ENCODE measurements around the gene KRTAP4-2. TPM values are rescaled to one million over a fixed set of nuclear protein-coding genes. Genes with fewer than 3 reads are reported as not detected.
"Not testable (repeated sequence)": the region's sequence is repeated elsewhere in the genome, so short reads cannot be mapped to it uniquely, and the experiment has no call there.

KRTAP4-2 gene
- total RNA-seq, 1 donor from 2014 or later = not detected

DNA sequence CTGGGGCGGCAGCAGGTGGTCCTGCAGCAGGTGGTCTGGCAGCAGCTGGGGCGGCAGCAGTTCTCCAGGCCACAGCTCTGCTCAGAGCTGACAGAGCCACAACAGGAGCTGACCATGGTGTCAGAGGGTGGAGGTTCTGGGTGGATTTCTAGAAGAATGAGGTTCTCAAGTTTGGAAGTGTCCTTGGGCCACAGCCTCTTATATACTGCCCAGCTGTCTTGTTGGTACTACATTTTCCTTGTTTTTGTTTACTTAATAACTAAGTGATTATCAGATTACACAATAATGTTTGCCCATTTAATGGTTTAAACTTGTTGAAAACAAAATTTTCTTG lies 28.4 kb downstream of the KRTAP4-2 start, which contains the start of gene KRTAP4-5:
TSS of gene KRTAP4-5 (minus strand) at position 174 of the 334 bp plus-strand sequence. CDS start at position 116, 58 bp downstream.
- H3K36me3 Mint-ChIP-seq (ENCODE audit: low read depth) = no peaks in the 10 kb centered on the region
- DNase-seq (ENCODE audit: low spot score) = no peak
- H3K9me3 Mint-ChIP-seq = no peaks in the 10 kb centered on the region
- no peak within 1 kb of the TSS for H3K27ac Mint-ChIP-seq
- H3K27me3 Mint-ChIP-seq (ENCODE audit: insufficient read depth) = peaks cover 6% of the 10 kb centered on the region
- H3K4me3 Mint-ChIP-seq = no peak within 1 kb of the TSS
- intact Hi-C loops (cut with micrococcal nuclease) = no loop called here
- H3K4me1 Mint-ChIP-seq (ENCODE audit: low read depth) = no peaks in the 10 kb centered on the region

DNA sequence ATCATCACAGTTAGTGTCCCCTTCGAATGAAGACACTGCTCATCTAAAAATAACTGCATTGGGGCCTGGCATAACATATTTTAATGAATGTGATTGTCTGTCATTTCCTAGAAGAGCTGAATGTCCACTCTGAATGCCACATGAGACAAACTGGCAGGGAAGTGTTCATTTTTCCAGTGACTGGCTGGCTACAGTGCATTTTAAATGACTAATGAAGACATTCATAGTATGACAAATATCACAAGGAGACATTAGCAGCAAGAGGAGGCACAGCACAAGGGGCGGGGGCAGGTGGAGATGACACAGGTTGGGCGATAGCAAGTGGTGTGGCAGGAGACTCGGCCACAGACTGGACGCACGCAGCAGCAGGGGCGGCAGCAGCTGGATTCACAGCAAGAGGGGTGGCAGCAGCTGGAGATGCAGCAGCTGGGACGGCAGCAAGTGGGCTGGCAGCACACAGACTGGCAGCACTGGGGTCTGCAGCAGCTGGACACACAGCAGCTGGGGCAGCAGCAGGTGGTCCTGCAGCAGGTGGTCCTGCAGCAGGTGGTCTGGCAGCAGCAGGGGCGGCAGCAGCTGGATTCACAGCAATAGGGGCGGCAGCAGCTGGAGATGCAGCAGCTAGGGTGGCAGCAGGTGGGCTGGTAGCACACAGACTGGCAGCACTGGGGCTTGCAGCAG lies 28.9 kb downstream of the KRTAP4-2 start:
- H3K27me3 Mint-ChIP-seq (ENCODE audit: insufficient read depth); DNase-seq (ENCODE audit: low spot score); H3K27ac Mint-ChIP-seq; intact Hi-C loops (cut with micrococcal nuclease); H3K9me3 Mint-ChIP-seq; H3K4me3 Mint-ChIP-seq; H3K36me3 Mint-ChIP-seq (ENCODE audit: low read depth); H3K4me1 Mint-ChIP-seq (ENCODE audit: low read depth): not testable (repeated sequence)

DNA sequence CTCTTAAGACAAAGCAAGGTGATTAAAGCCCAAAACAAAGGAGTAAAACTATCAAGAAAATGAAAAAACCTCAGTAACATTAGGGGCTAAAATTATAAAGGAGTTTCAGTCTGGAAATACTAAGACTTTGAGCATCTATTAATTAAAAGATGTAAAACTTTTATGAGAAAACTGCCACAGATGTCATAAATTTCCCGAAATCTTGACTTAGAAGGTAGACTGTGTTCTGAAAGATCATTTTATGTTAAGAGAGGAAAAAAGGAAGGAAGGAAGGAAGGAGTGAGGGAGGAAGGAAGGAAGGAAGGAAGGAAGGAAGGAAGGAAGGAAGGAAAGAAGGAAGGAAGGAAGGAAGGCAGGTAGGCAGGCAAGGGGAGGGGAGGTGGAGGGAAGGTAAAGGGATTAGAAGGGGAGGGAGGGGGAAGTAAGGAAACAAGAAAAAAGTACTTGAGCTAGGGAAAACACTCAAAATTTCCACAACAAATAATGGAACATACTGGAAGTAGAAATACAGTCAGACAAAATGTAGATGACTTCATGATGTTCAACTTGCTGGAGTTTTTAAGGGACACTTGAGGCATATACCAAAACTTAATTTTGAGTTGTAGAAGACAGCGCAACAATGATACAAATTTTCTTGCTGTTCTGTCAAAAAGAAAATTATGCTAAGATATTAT lies 30.4 kb downstream of the KRTAP4-2 start:
- Mint-ChIP-seq H3K27ac (no peak overlapping the region), H3K4me1 (ENCODE audit: low read depth) (no peaks in the 10 kb centered on the region), H3K4me3 (no peak overlapping the region), H3K27me3 (ENCODE audit: insufficient read depth) (peaks cover 3% of the 10 kb centered on the region), H3K36me3 (ENCODE audit: low read depth) (no peaks in the 10 kb centered on the region), H3K9me3 (peaks cover 14% of the 10 kb centered on the region)
- intact Hi-C loops (cut with micrococcal nuclease) = no loop called here
- no peak for DNase-seq (ENCODE audit: low spot score)

DNA sequence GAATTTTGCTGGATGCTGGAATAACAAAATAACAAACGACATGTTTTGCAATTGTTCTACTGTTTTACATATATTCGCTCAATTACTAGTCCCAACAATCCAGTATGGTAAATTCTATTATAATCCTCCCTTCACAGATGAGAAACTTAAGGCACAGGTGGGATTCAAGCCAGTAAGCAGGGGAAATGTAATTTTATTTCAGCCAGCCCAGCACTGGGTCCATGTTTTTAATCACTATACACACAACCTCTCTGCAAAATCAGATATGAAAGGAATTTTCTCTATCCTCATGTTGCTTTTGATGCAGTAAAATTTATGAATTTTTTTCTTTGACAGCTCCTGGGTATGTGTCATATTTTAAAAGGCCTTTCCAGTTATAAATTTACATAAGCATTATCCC lies 32.8 kb downstream of the KRTAP4-2 start:
- no peak overlapping the region for H3K4me3 Mint-ChIP-seq
- no peaks in the 10 kb centered on the region for H3K36me3 Mint-ChIP-seq (ENCODE audit: low read depth)
- no peaks in the 10 kb centered on the region for H3K4me1 Mint-ChIP-seq (ENCODE audit: low read depth)
- intact Hi-C loops (cut with micrococcal nuclease) = no loop called here
- peaks cover 27% of the 10 kb centered on the region for H3K9me3 Mint-ChIP-seq
- H3K27me3 Mint-ChIP-seq (ENCODE audit: insufficient read depth) = peaks cover 3% of the 10 kb centered on the region
- no peak overlapping the region for H3K27ac Mint-ChIP-seq
- DNase-seq (ENCODE audit: low spot score) = no peak

DNA sequence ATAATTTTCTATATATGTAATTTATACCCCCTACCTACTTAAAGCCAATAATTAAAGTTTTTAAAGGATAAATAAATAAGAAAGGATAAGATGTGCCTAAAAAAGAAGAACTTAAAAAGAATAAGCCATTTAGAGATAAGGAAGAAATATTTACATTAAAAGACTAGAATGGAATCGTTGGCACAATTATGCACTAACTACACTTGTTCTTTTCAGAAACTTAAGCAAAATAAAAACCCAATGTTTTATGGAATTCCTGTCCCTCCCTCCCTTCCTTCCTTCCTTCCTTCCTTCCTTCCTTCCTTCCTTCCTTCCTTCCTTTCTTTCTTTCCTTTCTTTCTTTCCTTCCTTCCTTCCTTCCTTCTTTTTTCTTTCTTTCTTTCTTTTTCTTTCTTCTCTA lies 33.2 kb downstream of the KRTAP4-2 start:
- Mint-ChIP-seq H3K36me3 (ENCODE audit: low read depth) (no peaks in the 10 kb centered on the region), H3K4me1 (ENCODE audit: low read depth) (no peaks in the 10 kb centered on the region), H3K27me3 (ENCODE audit: insufficient read depth) (peaks cover 3% of the 10 kb centered on the region), H3K9me3 (peaks cover 27% of the 10 kb centered on the region), H3K27ac (no peak overlapping the region), H3K4me3 (no peak overlapping the region)
- DNase-seq (ENCODE audit: low spot score) = no peak
- intact Hi-C loops (cut with micrococcal nuclease) = no loop called here

DNA sequence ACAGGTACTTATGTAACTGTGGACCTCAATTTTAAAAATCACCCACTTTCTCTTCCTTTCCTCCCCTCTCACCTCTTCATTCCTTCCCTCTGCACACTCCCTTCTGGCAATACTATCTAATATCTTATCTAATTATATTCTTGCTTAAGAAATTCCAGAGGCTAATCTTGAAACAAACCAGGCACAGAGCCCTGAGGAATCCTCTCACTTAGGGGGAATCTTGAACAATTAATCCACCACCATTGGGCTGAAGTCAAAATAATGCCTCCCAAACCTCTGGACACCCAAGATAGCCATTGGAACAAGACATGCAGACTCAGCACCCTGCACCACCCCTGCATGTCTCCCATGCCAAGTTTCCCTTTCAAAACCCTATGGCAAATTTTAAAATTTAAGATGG lies 36.7 kb downstream of the KRTAP4-2 start:
- no peak for DNase-seq (ENCODE audit: low spot score)
- H3K27ac Mint-ChIP-seq = no peak overlapping the region
- H3K9me3 Mint-ChIP-seq = peaks cover 31% of the 10 kb centered on the region
- H3K4me3 Mint-ChIP-seq = no peak overlapping the region
- intact Hi-C loops (cut with micrococcal nuclease) = no loop called here
- H3K36me3 Mint-ChIP-seq (ENCODE audit: low read depth) = no peaks in the 10 kb centered on the region
- H3K27me3 Mint-ChIP-seq (ENCODE audit: insufficient read depth) = peaks cover 1% of the 10 kb centered on the region
- H3K4me1 Mint-ChIP-seq (ENCODE audit: low read depth) = no peaks in the 10 kb centered on the region

DNA sequence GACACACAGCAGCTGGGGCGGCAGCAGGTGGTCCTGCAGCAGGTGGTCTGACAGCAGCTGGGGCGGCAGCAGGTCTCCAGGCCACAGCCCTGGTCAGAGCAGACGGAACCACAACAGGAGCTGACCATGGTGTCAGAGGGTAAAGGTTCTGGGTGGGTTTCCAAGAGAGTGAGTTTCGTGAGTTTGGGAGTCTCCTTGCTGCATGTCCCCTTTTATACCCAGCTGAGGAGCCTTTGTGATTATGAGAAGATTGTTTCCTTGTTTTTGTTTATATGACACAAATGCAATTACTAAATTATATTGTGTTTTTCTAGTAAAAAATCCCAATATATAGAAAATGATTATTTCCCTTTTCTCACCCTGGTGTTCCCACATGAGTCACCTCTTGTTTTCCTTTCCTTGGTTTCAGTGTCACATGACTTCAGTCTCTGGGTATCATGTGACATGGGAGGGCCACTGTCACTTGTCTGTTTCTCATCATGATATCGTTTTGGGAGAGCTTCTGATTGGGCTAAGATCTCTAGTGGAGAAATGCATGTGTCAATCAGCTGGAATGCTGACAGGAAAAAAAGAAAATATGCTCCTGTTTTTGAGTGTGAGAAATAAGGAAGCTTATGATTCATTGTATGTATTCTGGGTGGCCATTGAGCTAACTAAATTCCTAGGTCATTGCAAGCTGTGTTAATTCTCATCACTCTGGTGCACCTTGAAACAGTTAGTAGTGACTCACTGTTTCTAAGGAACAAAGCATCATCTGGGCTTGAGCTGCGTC lies 37.5 kb downstream of the KRTAP4-2 start, which contains the start of gene KRTAP4-6:
TSS of gene KRTAP4-6 (minus strand) at position 185 of the 772 bp plus-strand sequence. CDS start at position 128, 57 bp downstream.
- no peaks in the 10 kb centered on the region for H3K4me1 Mint-ChIP-seq (ENCODE audit: low read depth)
- H3K9me3 Mint-ChIP-seq = peaks cover 31% of the 10 kb centered on the region

DNA sequence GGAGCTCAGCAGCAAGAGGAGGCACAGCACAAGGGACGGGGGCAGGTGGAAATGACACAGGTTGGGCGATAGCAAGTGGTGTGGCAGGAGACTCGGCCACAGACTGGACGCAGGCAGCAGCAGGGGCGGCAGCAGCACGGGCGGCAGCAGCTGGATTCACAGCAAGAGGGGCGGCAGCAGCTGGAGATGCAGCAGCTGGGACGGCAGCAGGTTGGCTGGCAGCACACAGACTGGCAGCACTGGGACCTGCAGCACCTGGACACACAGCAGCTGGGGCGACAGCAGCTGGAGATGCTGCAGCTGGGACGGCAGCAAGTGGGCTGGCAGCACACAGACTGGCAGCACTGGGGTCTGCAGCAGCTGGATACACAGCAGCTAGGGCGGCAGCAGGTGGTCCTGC lies 38.2 kb downstream of the KRTAP4-2 start:
- peaks cover 31% of the 10 kb centered on the region for H3K9me3 Mint-ChIP-seq
- H3K4me1 Mint-ChIP-seq (ENCODE audit: low read depth); H3K27ac Mint-ChIP-seq; intact Hi-C loops (cut with micrococcal nuclease); H3K27me3 Mint-ChIP-seq (ENCODE audit: insufficient read depth); H3K36me3 Mint-ChIP-seq (ENCODE audit: low read depth); H3K4me3 Mint-ChIP-seq; DNase-seq (ENCODE audit: low spot score): not testable (repeated sequence)

More for the DNA sequence above, 37.5 kb downstream of the KRTAP4-2 start, which contains the start of gene KRTAP4-6:
- no peak for DNase-seq (ENCODE audit: low spot score)
- H3K36me3 Mint-ChIP-seq (ENCODE audit: low read depth) = no peaks in the 10 kb centered on the region
- H3K4me3 Mint-ChIP-seq = no peak within 1 kb of the TSS
- intact Hi-C loops (cut with micrococcal nuclease) = no loop called here
- H3K27ac Mint-ChIP-seq = no peak within 1 kb of the TSS
- H3K27me3 Mint-ChIP-seq (ENCODE audit: insufficient read depth) = peaks cover 1% of the 10 kb centered on the region

DNA sequence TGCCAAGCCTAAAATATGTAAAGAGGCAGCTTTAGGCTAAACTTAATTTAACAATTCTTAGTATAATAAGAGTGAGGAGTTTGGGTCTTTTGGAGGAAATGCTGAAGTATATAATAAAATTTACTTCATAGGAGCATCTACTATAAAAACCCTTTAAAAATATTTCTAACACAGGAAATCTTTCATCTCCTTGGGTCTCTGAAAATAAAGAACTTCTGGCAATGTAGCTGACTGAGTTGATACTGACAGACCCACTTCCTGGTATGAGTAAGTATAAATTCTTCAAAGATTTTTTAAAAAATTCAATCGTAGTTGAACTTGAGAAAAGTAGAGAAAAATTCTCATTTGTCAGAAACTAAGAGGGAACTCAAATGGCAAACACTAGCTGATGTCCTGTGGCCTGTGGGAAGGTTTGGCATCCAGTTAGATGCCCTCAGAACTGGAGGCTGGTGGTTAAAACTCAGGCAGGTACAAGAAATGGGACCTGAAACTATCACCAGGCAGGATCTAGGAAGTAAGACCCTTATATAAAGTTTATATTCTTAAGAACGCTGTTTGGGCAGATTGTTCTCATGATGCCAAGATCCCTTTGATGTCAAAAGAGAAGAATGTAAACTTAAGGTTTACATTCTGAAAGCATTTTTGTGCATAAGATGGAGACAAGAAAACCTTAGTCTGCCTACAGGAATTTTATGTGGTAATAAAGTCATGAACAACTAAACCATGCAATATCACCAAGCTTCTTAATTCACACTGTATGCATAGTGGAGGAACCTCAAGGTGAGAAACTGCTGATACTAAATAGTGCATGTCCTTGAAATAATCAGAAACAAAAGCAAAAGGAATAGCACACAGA lies 43.9 kb downstream of the KRTAP4-2 start:
- no peaks in the 10 kb centered on the region for H3K36me3 Mint-ChIP-seq (ENCODE audit: low read depth)
- no peak overlapping the region for H3K27ac Mint-ChIP-seq
- H3K27me3 Mint-ChIP-seq (ENCODE audit: insufficient read depth) = no peaks in the 10 kb centered on the region
- H3K9me3 Mint-ChIP-seq = no peaks in the 10 kb centered on the region
- no peaks in the 10 kb centered on the region for H3K4me1 Mint-ChIP-seq (ENCODE audit: low read depth)
- intact Hi-C loops (cut with micrococcal nuclease) = no loop called here
- H3K4me3 Mint-ChIP-seq = no peak overlapping the region
- no peak for DNase-seq (ENCODE audit: low spot score)

DNA sequence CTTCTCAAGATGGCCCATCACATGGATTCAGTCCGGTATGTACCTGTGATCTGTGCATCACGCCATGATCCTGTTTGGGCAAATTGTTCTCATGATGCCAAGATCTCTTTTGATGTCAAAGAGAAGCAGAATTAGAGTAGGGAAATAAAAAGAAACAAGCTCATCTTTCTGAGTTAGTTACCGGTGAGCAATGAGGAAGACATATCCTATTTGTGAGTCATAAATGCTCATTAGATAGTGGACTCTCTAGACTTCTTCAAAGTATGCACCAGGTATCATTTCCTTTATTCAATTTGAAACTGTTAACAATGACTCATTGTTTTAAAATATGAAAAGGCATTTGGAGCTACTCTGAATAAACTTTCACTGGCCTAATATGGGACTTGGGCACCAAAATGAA lies 46.0 kb downstream of the KRTAP4-2 start:
- Mint-ChIP-seq H3K36me3 (ENCODE audit: low read depth) (no peaks in the 10 kb centered on the region), H3K4me1 (ENCODE audit: low read depth) (no peaks in the 10 kb centered on the region), H3K9me3 (no peaks in the 10 kb centered on the region), H3K27me3 (ENCODE audit: insufficient read depth) (no peaks in the 10 kb centered on the region), H3K4me3 (no peak overlapping the region), H3K27ac (no peak overlapping the region)
- intact Hi-C loops (cut with micrococcal nuclease) = no loop called here
- no peak for DNase-seq (ENCODE audit: low spot score)

Data from activated T-helper 1 cell treated with anti-CD3 and anti-CD28 coated beads, Interleukin-12 subunit alpha, Interleukin-12 subunit beta, Interleukin-2, Interleukin-4 antibody, amounts not matched to agents 30 ng/mL and 10 ng/mL and 1 ng/mL, durations not matched to agents 14 hours and 24 hours and 36 hours (primary cell).